Measurements from ENCODE around the gene OR13J1.
"Not testable (repeated sequence)": the region's sequence is repeated elsewhere in the genome, so short reads cannot be mapped to it uniquely, and the experiment has no call there.

- not testable (repeated sequence) for TF ChIP-seq CTCF, POLR2A (IDR thresholded peaks at IDR 0.05)
Observed at GRCh38 chr9:35897376-35898099, 27.3 kb upstream of the OR13J1 start.

Data from breast epithelium (tissue), 3 donors.